Kidney (tissue), 14 donors: ENCODE results near the gene ISG20L2. TPM values are rescaled to one million over a fixed set of nuclear protein-coding genes. Genes with fewer than 3 reads are reported as not detected.

Experiments
- DNase-seq, 5 donors: peaks; one replicate each; pipeline ENCODE4 v3.0.0-alpha.2; 2013 to 2020
- FAIRE-seq: peaks from 2 replicates; lab custom pipeline; 2012; peaks lifted over from hg19 to GRCh38; lab: Jason Lieb, UNC
- H3K27ac ChIP-seq, 2 donors: one replicate each; pipeline ENCODE4 v1.7.0; 2013; ENCODE audit warnings: low read depth in 2 of 2, low read length in 2 of 2, inconsistent platforms in 1 of 2
- H3K27me3 ChIP-seq: one replicate; pipeline ENCODE4 v1.7.1; 2013; ENCODE audit warnings: low read length, inconsistent platforms; ENCODE audit not compliant: control insufficient read depth, insufficient read depth
- H3K36me3 ChIP-seq, 3 donors: one replicate each; pipeline versions ENCODE4 v1.7.0 to v1.7.1; 2013; ENCODE audit warnings: low read length in 3 of 3, control low read depth in 1 of 3, inconsistent platforms in 1 of 3; ENCODE audit not compliant: insufficient read depth in 3 of 3, control insufficient read depth in 2 of 3
- H3K4me1 ChIP-seq, 3 donors: one replicate each; pipeline versions ENCODE4 v1.7.0 to v1.7.1; 2013; ENCODE audit warnings: low read length in 3 of 3, inconsistent platforms in 1 of 3, low read depth in 1 of 3; ENCODE audit not compliant: control insufficient read depth in 2 of 3, insufficient read depth in 2 of 3
- H3K4me3 ChIP-seq, 3 donors: one replicate each; pipeline versions ENCODE4 v1.7.0 to v1.8.1; 2013; ENCODE audit warnings: low read length in 3 of 3, control low read depth in 1 of 3, inconsistent platforms in 1 of 3
- H3K9ac ChIP-seq, 3 donors: one replicate each; pipeline versions ENCODE4 v1.7.0 to v1.7.1; 2013; ENCODE audit warnings: low read length in 3 of 3, control low read depth in 1 of 3, inconsistent platforms in 1 of 3
- H3K9me3 ChIP-seq, 3 donors: one replicate each; pipeline versions ENCODE4 v1.7.0 to v1.7.1; 2013; ENCODE audit warnings: low read length in 3 of 3, control low read depth in 1 of 3, inconsistent platforms in 1 of 3; ENCODE audit not compliant: control insufficient read depth in 2 of 3, insufficient read depth in 1 of 3
- intact Hi-C: fragments of 100-400 bp; cut with DNase I; formaldehyde crosslinking; loops from one replicate; pipeline ENCODE4 v1.11.1; 2022
- polyA plus RNA-seq: library from polyadenylated mRNA; stranded (reverse); fragments of 350-450 nt; fragmentation: Illumina TruSeq; extraction: RNeasy Lipid Tissue Mini Kit (QIAGEN cat#74804); gene quantifications from one replicate; pipeline ENCODE4 v1.2.3, GENCODE V29; 2014; ENCODE audit warnings: low read depth, low replicate concordance; ENCODE audit not compliant: insufficient read depth
- total RNA-seq: library from RNA; stranded (reverse); fragmentation: NEBNext Ultra II Directional; extraction: Animal tissue kit (Norgen Biotek cat#: 25700); gene quantifications from one replicate; pipeline ENCODE4 v1.2.1, GENCODE V29; 2021
- TF ChIP-seq, protein P1 (sequence below): IDR thresholded peaks from 3 replicates; pipeline ENCODE4 v1.5.1; 2012; ENCODE audit warnings: mild to moderate bottlenecking, moderate library complexity, borderline replicate concordance; ENCODE audit not compliant: insufficient read depth; ENCODE audit errors: extremely low read depth
- donor health status: control.
- donor health status: control.
- donor health status: control.
- donor health status: control.
- donor health status: control.
- donor health status: DM: yes; HTN: yes; CAD: no.
- donor health status: Normal renal cell carcinoma (clear cell type).

Gene ISG20L2
- total and polyA plus RNA-seq, 2 donors from 2014 or later: 13.3 to 23.3 TPM

DNA sequence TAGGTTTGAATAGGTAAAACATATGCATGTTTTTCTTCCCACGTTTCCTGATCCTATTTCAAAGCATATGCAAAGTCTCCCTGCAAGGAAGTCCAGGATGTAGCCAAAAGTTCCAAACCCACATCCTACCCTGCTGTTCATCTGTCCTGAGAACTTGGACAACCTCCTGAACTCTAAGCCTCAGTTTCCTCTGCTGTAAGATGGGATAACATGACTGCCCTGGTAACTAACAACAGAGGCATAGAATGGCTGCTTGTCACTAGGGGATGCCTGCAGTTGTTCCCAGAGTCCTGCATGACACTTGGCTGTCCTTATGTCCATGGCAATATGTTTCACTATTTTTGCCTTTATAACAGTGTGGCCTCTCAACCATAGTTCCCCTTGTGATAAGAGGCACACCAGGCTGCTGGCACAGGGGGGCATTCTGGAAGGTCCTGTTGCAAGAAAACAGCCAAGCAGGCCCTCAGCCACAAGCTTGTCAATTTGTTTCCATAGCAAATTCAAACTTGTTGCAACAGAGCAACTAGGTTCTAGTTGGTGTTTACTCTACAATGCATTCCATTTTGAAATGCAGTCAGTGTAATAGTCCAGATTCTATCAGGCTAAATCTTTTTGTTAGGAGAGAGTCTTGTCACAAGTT lies 24.4 kb upstream of the ISG20L2 start:
- TF ChIP-seq, protein P1, sequence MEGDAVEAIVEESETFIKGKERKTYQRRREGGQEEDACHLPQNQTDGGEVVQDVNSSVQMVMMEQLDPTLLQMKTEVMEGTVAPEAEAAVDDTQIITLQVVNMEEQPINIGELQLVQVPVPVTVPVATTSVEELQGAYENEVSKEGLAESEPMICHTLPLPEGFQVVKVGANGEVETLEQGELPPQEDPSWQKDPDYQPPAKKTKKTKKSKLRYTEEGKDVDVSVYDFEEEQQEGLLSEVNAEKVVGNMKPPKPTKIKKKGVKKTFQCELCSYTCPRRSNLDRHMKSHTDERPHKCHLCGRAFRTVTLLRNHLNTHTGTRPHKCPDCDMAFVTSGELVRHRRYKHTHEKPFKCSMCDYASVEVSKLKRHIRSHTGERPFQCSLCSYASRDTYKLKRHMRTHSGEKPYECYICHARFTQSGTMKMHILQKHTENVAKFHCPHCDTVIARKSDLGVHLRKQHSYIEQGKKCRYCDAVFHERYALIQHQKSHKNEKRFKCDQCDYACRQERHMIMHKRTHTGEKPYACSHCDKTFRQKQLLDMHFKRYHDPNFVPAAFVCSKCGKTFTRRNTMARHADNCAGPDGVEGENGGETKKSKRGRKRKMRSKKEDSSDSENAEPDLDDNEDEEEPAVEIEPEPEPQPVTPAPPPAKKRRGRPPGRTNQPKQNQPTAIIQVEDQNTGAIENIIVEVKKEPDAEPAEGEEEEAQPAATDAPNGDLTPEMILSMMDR: no peak
- peaks cover 5 to 27% (median 25%) of the 10 kb centered on the region in 3 donors for H3K4me1 ChIP-seq
- no peaks in the 10 kb centered on the region for H3K27me3 ChIP-seq
- H3K4me3 ChIP-seq: peak overlapping the region; percentile 68 to 97 (median 76)
- H3K9ac ChIP-seq: peak overlapping the region; percentile 53 to 93 (median 82)
- no peaks in the 10 kb centered on the region for H3K36me3 ChIP-seq
- no peak for FAIRE-seq
- H3K9me3 ChIP-seq: no peaks in the 10 kb centered on the region
- intact Hi-C loops: no loop called here
- no peak overlapping the region for H3K27ac ChIP-seq
- DNase-seq: no peak

DNA sequence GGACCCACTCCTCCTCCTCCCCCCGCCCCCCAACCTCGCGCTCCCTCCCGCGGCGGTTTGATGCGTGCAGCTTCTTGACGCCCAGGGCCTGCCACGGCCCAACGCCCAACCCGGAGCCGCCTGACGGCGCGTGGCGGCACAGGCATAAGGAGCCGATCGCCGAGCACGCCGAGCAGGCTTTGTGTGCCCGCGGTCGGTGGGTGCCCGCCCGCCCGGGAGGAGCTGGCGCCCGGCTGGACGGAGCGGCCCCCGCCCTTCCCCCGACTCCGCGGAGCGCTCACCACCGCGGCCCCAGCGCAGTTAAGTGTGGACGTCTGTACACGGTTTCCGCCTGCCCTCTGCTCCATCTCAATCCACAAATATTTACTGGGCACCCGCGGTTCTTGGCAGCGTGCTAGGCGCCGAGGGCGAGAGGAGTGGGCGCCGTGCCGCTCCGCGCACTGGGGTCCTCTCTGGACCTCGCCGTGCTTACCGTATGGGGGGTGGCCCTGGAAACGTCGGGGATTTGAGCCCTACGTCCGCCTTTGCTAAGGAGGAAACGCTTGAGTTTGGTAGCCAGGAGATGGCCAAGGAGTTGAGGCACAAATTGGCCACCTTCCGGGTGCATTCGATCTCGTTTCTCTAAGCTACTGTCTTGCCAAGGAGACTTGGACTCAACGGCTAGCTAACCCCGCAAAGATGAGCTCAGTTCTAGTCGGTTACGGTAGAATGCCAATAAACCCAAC lies 23.4 kb upstream of the ISG20L2 start:
- DNase-seq (peak; percentile 98 to 99 (median 99)), FAIRE-seq (no peak)
- peak overlapping the region; percentile 53 to 93 (median 82) for H3K9ac ChIP-seq
- TF ChIP-seq, protein P1: peak; percentile 19
- peaks cover 5 to 34% (median 31%) of the 10 kb centered on the region in 3 donors for H3K4me1 ChIP-seq
- no peaks in the 10 kb centered on the region for H3K36me3 ChIP-seq
- peak overlapping the region; percentile 68 to 97 (median 76) for H3K4me3 ChIP-seq
- peak overlapping the region; percentile 90 to 92 for H3K27ac ChIP-seq
- H3K27me3 ChIP-seq: no peaks in the 10 kb centered on the region
- intact Hi-C loops: no loop called here
- H3K9me3 ChIP-seq: no peaks in the 10 kb centered on the region

DNA sequence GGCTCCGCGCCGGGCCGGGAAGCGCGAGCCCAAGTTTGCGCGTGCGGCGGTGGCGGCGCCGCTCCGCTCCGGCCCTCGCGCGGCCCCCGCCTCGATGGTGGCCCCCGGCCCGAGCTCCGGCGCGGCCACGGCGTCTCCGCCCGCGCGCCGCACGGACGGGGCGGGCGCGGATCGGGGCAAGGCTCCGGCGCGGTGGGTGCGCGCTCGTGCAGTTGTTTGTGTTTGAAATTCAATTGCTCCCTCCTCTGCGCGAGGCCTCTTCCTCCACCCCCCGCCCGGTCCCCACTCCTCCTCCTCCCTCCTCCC lies 22.8 kb upstream of the ISG20L2 start, which contains the start of gene HDGF:
Gene HDGF, minus strand, starts transcription at position 225 of the 306 bp plus-strand sequence. CDS start 246 bp downstream, outside the sequence.
- Histone ChIP-seq H3K27ac (peak within 1 kb of the TSS; percentile 92 to 93), H3K9me3 (no peaks in the 10 kb centered on the region), H3K36me3 (no peaks in the 10 kb centered on the region), H3K4me1 (peaks cover 5 to 35% (median 32%) of the 10 kb centered on the region in 3 donors), H3K9ac (peak within 1 kb of the TSS; percentile 53 to 99 (median 82)), H3K27me3 (no peaks in the 10 kb centered on the region), H3K4me3 (peak within 1 kb of the TSS; percentile 84 to 97 (median 91))
- TF ChIP-seq, protein P1: no peak
- FAIRE-seq (no peak), DNase-seq (no peak)
- intact Hi-C loops: no loop called here
